ENCODE measurements around the gene MARCKS.

Gene MARCKS

DNA sequence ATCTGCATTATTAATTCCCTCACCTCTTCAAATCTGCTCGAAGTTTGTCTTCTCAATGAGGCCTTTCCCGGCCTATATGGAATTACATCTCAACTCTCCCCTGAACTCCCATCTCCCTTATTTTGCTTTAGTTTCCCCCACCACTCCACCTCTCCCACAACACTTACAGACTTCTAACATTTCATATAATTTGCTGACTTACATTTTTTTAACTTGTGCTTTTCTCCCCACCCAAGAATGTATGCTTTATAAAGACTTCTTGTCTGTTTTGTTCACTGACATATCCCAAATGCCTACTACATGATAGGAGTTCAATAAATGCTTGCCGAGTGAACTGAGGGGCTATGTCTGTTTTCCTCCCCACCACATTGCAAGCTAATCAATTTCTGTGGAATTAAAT is 3.9 kb upstream of the MARCKS start:
- no peak for DNase-seq (ENCODE audit: low spot score)

- peak; percentile 73 for DNase-seq (ENCODE audit: low spot score)
These were observed 2.3 kb upstream of the MARCKS start for GRCh38 chr6:113854531-113855499.

GRCh38 chr6:113855500-113856374 is 1.4 kb upstream of the MARCKS start:
- DNase-seq (ENCODE audit: low spot score): peak; percentile 78

GRCh38 chr6:113856375-113856624 is 845 bp upstream of the MARCKS start:
- no peak for DNase-seq (ENCODE audit: low spot score)

GRCh38 chr6:113857556-113858479 is 673 bp downstream of the MARCKS start:
- peak; percentile 44 for DNase-seq (ENCODE audit: low spot score)

DNA sequence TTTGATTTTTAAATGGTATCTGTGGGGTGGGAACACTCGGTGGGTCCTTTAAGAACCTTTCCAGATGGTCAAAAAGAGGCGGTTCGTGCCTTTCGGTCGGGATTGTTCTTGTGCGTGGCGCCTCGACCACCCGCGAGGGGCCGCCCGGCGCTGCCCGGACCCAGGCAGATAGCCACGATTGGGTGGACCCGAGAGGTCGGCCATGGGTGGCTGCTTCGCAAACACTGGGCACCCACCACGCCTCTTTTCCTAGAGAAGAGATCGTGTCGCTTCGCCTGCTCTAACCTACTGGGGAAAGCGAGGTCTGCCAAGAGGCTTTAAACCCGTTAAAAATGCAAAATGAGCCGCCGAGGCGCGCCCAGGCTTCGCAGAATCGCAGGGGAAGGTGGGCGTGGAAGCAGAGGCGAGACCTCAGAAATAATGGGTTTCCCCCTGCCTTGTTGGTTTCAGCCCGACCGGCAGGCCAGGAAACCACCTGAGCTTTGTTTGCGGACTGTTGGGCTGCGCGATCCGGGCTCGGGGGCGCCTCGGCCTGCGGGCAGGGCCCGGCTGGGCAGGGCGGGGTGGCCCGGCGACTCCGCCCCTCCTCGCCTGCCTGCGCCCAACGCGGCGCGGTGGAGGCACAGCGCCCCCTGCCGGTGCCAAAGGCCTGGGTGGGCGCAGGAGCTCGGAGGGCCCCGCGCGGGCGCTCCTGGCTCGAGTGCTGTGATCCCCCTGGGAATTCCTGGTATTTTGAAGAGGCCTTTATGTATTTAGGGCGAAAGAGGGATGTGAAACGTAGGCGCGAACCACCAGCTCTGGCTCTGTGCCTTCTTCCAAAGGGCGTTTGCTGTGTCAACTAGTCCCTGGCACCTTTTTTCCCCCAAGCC is 1.6 kb downstream of the MARCKS start:
- peak; percentile 82 for DNase-seq (ENCODE audit: low spot score)

DNA sequence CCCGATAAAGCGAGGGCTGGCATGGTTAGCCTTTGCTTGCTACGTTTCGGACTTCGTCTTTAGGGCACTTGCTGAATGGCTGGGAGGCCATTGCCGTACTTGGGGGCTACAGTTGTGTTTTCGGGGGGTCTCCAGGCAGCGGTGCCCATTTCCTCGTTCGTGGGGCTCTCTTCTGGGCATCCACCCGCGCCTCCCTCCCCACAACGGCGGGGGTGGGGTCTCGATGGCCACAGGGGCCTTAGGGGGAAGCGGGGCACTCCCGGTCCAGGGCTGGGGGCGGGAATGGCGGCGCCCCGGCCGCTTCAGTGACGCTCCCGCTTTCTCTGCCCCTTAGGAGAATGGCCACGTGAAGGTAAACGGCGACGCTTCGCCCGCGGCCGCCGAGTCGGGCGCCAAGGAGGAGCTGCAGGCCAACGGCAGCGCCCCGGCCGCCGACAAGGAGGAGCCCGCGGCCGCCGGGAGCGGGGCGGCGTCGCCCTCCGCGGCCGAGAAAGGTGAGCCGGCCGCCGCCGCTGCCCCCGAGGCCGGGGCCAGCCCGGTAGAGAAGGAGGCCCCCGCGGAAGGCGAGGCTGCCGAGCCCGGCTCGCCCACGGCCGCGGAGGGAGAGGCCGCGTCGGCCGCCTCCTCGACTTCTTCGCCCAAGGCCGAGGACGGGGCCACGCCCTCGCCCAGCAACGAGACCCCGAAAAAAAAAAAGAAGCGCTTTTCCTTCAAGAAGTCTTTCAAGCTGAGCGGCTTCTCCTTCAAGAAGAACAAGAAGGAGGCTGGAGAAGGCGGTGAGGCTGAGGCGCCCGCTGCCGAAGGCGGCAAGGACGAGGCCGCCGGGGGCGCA is 2.4 kb downstream of the MARCKS start:
- peak; percentile 19 for DNase-seq (ENCODE audit: low spot score)

GRCh38 chr6:113860181-113860955 is 3.2 kb downstream of the MARCKS start:
- peak; percentile 41 for DNase-seq (ENCODE audit: low spot score)

GRCh38 chr6:113862112-113862511 is 5.0 kb downstream of the MARCKS start:
- DNase-seq (ENCODE audit: low spot score): no peak

DNA sequence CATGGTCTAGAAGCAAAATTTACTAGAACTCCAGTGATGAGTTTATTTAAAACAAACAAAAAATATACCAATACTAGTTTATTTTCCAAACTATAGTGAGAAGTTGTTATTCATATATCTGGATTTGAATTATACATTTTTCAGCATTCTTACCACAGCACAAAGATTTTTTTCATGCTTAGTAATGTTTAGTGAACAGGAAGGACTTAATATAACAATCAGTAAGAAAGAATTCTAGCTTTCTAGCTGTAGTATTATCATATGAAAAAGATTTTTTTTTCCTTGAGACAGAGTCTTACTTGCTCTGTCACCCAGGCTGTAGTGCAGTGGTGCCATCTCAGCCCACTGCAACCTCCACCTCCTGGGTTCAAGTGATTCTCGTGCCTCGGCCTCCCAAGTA is 13.8 kb downstream of the MARCKS start:
- no peak for DNase-seq (ENCODE audit: low spot score)

DNA sequence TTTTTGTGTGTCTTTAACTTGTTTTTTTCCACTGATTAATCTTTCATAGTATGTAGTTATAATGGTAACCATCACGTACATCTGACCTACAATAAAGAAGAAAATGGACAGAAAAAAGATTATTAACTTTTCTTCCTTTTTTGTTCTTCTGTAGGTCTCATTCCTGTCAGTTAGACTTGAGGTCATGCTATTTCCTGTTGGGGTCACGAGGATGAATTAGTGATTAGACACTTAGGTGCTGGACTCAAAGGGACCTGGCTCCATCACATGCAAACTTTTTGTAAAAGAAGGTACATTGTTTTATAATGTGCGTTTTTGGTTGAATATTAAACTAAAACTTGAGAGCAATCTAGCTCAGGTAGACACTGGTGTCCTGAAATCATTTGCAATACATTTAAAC is 14.8 kb downstream of the MARCKS start:
- DNase-seq (ENCODE audit: low spot score): peak; percentile 46

GRCh38 chr6:113873043-113873667 is 16.0 kb downstream of the MARCKS start:
- DNase-seq (ENCODE audit: low spot score): peak; percentile 79

DNA sequence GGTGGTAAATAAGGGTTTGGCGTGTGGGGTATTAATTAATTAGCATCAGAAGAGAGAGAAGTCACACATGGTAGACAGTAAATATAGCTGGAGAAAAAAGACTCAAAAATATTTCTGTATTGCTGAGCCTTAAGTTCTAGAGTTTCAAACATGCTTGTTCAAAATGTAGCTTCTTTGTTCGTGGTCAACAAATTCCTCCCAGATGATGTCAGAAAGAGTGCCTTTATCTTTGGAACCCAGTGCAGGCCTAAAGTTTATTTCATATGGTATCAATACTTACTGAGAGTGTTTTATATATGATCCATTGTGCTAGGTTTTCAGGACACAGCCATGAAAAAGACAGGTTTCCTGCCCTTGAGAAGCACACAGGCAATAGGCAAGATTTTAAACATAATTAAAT is 18.3 kb downstream of the MARCKS start:
- DNase-seq (ENCODE audit: low spot score): no peak

DNA sequence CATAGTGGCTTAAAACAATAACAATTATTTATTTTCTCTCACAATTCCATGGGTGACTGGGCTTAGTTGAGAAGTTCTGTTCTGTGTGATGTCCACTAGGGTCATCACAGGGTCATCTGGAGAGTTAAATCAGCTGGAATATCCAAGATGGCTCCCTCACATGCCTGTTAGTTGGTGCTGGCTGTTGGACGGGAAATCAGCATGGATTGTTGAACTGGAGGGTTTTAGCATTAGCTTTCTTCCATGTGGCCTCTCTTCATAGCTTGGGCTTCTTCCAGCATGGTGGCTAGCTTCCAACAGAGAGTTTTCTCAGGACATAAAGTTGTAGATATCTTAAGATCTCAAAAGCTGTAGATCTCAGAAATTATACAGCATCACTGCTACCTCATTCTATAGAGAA is 19.6 kb downstream of the MARCKS start:
- no peak for DNase-seq (ENCODE audit: low spot score)

DNA sequence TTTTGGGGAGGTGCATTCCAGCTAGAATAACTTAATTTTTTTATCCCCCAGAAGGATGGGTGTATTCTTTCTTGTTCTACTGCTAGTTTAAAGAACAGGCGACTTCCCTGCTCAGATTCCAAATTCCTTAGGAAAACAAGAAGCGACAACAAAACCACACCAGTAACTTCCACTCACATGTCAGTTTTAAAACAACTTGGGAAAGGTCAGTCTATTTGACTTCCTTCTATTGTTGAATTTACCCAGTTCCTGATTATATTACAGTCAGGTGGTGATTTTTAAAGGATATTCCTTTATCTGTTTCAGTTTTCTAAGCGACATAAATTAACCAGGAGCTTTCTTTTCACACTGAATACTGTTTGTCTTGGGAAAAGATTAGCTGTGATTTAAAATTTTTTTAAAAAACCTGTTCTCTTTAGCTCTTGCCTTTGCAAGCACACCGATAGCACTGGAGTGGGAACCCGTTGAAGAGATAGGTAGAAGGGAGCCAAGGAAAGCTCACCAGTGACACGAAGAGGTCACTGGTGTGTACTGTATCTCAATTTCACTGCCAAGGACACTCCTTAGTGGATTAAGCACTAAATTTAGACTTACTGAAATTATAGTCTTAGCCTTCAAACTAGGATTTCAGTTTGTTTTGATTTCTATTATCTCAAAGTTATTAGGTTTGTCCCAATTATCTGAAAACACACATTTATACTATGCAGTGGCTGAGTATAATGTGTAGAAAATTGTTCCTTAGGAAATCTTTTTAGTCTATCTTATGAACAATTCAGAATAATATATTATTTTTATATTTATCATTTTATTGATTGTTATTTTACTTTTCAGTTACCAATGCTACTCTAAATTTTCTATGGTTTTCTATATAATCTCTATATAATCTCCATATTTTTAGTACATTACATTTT is 22.3 kb downstream of the MARCKS start:
- peak; percentile 89 for DNase-seq (ENCODE audit: low spot score)

DNA sequence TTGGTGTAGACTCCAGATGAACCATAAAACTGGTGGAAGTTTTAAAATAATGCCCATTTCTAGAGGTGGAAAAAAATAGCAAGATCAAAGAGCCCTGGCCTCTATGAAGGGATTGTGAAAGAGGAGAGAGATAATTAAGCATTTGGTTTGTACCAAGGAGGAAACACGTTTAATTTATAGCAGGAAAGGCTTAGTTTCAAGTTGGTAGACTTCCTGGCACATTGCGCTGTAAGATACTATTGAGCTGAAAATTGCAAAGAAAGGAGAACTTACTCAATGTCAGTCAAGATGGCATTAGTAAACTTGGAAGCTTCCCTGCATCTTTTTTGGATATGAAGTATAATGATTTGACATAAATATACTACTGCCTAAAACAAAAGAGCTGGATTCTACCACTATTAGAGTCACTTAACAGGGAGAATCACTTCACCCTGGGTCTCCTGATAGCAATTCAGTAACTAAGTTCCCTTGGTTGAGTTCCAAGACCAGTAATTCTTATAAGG is 24.4 kb downstream of the MARCKS start:
- no peak for DNase-seq (ENCODE audit: low spot score)

GRCh38 chr6:113882336-113883022 is 25.3 kb downstream of the MARCKS start:
- DNase-seq (ENCODE audit: low spot score): no peak

Measured in pons (tissue), 1 donor.